DMS79 treated with DMSO at 0.1 percent for 48 hours (cell line): ENCODE results near the gene RNF41.

Experiments
- DNase-seq: peaks from one replicate; lab custom pipeline; 2025; lab: John Stamatoyannopoulos, UW

Gene RNF41

GRCh38 chr12:56152756-56153677 lies 68.7 kb downstream of the RNF41 start:
- DNase-seq, result no peak
